ENCODE data around the gene MRC1. TPM values are rescaled to one million over a fixed set of nuclear protein-coding genes. Genes with fewer than 3 reads are reported as not detected.

MRC1 gene
- total and polyA plus RNA-seq, 3 donors from 2014 or later: 17.3 to 29.5 (median 20.4) TPM

DNA sequence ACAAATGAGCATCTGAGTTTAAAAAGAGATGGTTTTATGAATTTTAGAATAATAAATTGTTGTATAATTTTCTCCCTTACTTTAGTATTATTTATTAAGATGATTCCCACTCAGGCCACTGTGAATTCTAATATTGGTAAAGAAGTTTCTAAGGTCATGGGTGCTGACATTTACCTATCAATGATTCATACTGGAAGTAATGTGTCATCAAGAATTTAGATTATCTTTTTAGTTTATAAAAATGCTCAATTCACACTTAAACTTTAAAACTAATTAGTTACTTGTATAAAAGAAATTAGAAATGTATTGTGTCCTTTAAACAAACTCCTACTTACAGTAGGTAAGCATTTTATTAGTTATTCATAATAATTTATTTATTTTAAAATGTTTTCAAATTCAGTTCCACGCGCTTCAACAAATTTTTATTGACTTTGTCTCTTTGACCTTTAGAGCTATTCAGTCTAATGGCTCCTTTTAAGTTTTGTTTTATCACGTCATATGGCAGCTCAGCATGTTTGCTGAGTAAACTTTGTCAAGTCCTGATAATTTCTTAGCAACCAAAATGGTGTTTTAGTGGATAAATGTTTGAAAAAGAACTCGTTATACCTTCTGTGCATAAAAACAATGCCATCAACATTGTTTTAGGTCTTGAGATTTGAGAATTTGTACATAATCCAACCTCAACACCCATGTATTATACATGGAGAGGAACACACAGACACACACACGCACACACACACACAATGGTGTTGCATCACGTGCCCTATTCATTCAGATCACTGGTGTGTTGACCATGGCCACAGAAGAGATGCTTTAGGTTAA is 15.1 kb upstream of the MRC1 start:
- intact Hi-C loops (cut with DNase I; ENCODE audit: low total_unique reads): no loop called here

DNA sequence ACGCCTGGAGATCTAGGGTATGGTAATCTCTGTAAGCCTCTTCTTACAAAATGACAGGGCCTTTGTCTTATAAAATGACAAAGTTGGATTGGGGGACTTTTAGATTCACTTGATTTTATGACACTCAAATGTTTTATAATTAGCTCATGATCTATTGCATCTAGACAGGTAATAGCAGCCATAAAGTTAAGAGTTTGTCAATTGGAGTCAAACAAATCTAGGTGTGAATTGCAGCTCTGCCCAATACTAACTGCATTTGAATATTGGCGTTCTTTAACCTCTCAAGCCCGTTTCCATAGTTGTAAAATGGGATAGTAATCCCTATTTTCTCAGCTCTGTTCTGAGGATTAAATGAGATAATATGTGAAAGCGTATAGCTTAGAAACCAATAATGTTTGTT is 14.1 kb upstream of the MRC1 start:
- no peak overlapping the region for H3K27ac ChIP-seq
- H3K27me3 ChIP-seq: no peaks in the 10 kb centered on the region
- DNase-seq: no peak
- no peaks in the 10 kb centered on the region for H3K4me1 ChIP-seq
- no peak for TF ChIP-seq POLR2A (IDR thresholded peaks at IDR 0.05)
- TF ChIP-seq, protein P1, sequence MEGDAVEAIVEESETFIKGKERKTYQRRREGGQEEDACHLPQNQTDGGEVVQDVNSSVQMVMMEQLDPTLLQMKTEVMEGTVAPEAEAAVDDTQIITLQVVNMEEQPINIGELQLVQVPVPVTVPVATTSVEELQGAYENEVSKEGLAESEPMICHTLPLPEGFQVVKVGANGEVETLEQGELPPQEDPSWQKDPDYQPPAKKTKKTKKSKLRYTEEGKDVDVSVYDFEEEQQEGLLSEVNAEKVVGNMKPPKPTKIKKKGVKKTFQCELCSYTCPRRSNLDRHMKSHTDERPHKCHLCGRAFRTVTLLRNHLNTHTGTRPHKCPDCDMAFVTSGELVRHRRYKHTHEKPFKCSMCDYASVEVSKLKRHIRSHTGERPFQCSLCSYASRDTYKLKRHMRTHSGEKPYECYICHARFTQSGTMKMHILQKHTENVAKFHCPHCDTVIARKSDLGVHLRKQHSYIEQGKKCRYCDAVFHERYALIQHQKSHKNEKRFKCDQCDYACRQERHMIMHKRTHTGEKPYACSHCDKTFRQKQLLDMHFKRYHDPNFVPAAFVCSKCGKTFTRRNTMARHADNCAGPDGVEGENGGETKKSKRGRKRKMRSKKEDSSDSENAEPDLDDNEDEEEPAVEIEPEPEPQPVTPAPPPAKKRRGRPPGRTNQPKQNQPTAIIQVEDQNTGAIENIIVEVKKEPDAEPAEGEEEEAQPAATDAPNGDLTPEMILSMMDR (IDR thresholded peaks at IDR 0.05): no peak
- H3K4me3 ChIP-seq: no peak overlapping the region
- no peaks in the 10 kb centered on the region for H3K36me3 ChIP-seq (ENCODE audit: low read depth, missing control alignments)
- no peaks in the 10 kb centered on the region for H3K9me3 ChIP-seq
- WGBS, 2 donors: 79 to 85% methylated on average over 4 of the region's 4 CpGs
- intact Hi-C loops (cut with DNase I; ENCODE audit: low total_unique reads): no loop called here

More for the DNA sequence above, 15.1 kb upstream of the MRC1 start:
- Histone ChIP-seq H3K9me3 (no peaks in the 10 kb centered on the region), H3K36me3 (ENCODE audit: low read depth, missing control alignments) (no peaks in the 10 kb centered on the region), H3K27me3 (no peaks in the 10 kb centered on the region), H3K4me1 (no peaks in the 10 kb centered on the region), H3K4me3 (no peak overlapping the region), H3K27ac (no peak overlapping the region)
- DNase-seq: no peak
- TF ChIP-seq POLR2A (IDR thresholded peaks at IDR 0.05): no peak
- TF ChIP-seq, protein P1 (IDR thresholded peaks at IDR 0.05): no peak
- WGBS, 2 donors: 74 to 86% methylated on average over 6 of the region's 6 CpGs

DNA sequence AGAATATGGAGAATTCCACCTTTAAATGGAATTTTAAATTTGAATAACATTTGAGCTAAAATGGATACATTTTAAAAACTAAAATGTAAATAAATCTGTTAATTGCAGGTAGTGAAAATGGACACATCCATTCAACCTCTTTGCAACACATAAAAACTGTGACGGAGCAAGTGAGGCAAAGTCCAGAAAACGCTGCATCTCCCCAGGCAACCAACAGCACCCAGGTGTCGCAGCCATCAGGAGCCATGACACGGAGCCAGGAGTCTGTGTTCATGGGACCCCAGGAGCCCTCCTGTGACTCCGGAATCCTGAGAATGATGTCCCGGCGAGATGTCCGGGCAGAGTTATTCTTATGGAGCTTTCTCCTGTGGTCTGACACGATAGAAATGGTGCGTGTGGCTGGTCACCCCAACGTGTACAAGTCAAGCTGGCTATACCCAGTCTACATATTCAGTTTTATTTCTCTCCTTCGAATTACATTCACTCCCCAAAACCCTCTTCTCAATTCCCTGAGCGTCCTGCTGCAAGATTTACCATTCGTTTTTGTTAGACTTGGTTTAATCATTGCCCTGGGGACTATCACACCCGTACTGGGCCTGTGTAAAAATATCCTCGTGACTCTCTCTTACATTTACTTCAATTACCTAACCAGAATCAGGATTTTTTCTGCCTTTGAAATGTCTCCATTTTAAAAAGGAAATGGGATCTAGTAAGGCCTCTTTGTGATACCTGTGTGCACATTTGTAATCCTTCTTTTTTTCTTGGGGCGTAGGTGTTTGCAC is 13.1 kb upstream of the MRC1 start:
- no peak for DNase-seq
- TF ChIP-seq POLR2A (IDR thresholded peaks at IDR 0.05): no peak
- TF ChIP-seq, protein P1 (IDR thresholded peaks at IDR 0.05): no peak
- Histone ChIP-seq H3K27me3 (no peaks in the 10 kb centered on the region), H3K4me1 (no peaks in the 10 kb centered on the region), H3K9me3 (no peaks in the 10 kb centered on the region), H3K27ac (no peak overlapping the region), H3K36me3 (ENCODE audit: low read depth, missing control alignments) (no peaks in the 10 kb centered on the region), H3K4me3 (no peak overlapping the region)
- intact Hi-C loops (cut with DNase I; ENCODE audit: low total_unique reads): no loop called here
- WGBS, 2 donors: 86 to 92% methylated on average over 15 to 17 of the region's 17 CpGs

DNA sequence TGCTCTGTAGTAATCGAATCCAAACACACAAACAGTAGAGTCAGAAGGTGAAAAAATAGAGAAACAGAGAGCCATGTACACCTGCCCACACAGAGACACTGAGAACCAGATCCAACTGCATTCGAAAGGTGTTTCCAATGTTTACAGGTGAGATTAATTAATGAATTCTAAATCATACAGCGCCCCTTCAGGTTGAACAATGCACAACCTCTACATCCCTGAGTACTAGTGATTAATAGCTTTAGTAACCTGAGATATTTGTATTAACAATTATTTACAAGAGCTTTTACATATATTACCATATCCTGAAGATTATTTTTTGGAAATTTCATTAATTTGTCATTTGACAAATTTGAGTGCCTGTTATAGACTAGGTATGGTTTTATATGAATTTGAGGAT is 7.6 kb upstream of the MRC1 start:
- DNase-seq: no peak
- TF ChIP-seq, protein P1 (IDR thresholded peaks at IDR 0.05): no peak
- TF ChIP-seq POLR2A (IDR thresholded peaks at IDR 0.05): no peak
- Histone ChIP-seq H3K36me3 (ENCODE audit: low read depth, missing control alignments) (no peaks in the 10 kb centered on the region), H3K27me3 (no peaks in the 10 kb centered on the region), H3K9me3 (no peaks in the 10 kb centered on the region), H3K4me3 (no peak overlapping the region), H3K27ac (no peak overlapping the region), H3K4me1 (peaks cover 10% of the 10 kb centered on the region)
- intact Hi-C loops (cut with DNase I; ENCODE audit: low total_unique reads): no loop called here
- WGBS, 2 donors: 88 to 90% methylated on average over 3 of the region's 3 CpGs

Measured in testis (tissue), 3 donors.